K562 (cell line): ENCODE results near the gene LXN. TPM values are rescaled to one million over a fixed set of nuclear protein-coding genes. Genes with fewer than 3 reads are reported as not detected.
"Not testable (repeated sequence)": the region's sequence is repeated elsewhere in the genome, so short reads cannot be mapped to it uniquely, and the experiment has no call there.

Experiments used
- ATAC-seq: fragments of 200-7000 bp; cut with Tn5 transposase; 3 replicates; pipeline ENCODE4 v1.9.1; 2020; ENCODE audit warnings: moderate library complexity
- BruUV-seq: library from RNA; stranded (reverse); fragments of 400-500 nt; replicated peaks from 2 replicates; lab custom pipeline; 2021; lab: Mats Ljungman, UMichigan
- CTCF ChIA-PET: fragments of 300-600 bp; formaldehyde crosslinking; extraction: SDS; loops from one replicate; lab custom pipeline; 2021; ENCODE audit warnings: low intra/inter-chr PET ratio; lab: Yijun Ruan, JAX
- POLR2A ChIA-PET: fragments of 300-600, 350-650 bp; sonication (Branson Sonifier 250); formaldehyde crosslinking; extraction: SDS; loops from one replicate; lab custom pipeline; 2021; ENCODE audit warnings: antibody characterized with exemption, inconsistent platforms; lab: Yijun Ruan, JAX
- DNase-seq, 4 experiments: peaks; one replicate each; pipeline versions ENCODE4 v3.0.0 to v3.0.0-alpha.2; 2011 to 2018; ENCODE audit warnings: low spot score in 3 of 4, mixed read lengths in 3 of 4; ENCODE audit errors: extremely low read depth in 1 of 4
- FAIRE-seq: peaks from 2 replicates; lab custom pipeline; 2011; peaks lifted over from hg19 to GRCh38; lab: Jason Lieb, UNC
- H2AFZ ChIP-seq: 2 replicates; pipeline ENCODE4 v1.6.0; 2011; ENCODE audit warnings: low read depth, low read length, control low read depth, inconsistent platforms
- H3K27ac ChIP-seq: fragments of 200-600 bp; 3 replicates; pipeline ENCODE4 v1.8.0; 2011; ENCODE audit warnings: low read depth, mild to moderate bottlenecking, control low read depth, inconsistent platforms, low read length, moderate library complexity, mixed read lengths; ENCODE audit errors: extremely low read depth
- H3K27me3 ChIP-seq, 2 experiments: fragments of 300-600 bp in 1 of 2; 2 replicates in 1 of 2; 3 replicates in 1 of 2; pipeline versions ENCODE4 v1.6.0 to v1.8.0; 2011; ENCODE audit warnings: inconsistent platforms in 2 of 2, low read length in 2 of 2, mild to moderate bottlenecking in 1 of 2, mixed read lengths in 1 of 2, moderate library complexity in 1 of 2; ENCODE audit not compliant: control insufficient read depth in 2 of 2, insufficient read depth in 2 of 2
- H3K36me3 ChIP-seq: fragments of 300-600 bp; 3 replicates; pipeline ENCODE4 v1.8.0; 2011; ENCODE audit warnings: mild to moderate bottlenecking, low read length, inconsistent platforms; ENCODE audit not compliant: control insufficient read depth, insufficient read depth
- H3K4me1 ChIP-seq, 2 experiments: fragments of 200-600 bp in 1 of 2; replicated peaks in 1 of 2; 2 replicates in 1 of 2; 3 replicates in 1 of 2; pipeline versions ENCODE4 v1.5.1 to v1.8.0; 2011; ENCODE audit warnings: inconsistent platforms in 2 of 2, low read length in 2 of 2, mild to moderate bottlenecking in 1 of 2, mixed read lengths in 1 of 2, moderate library complexity in 1 of 2; ENCODE audit not compliant: control insufficient read depth in 2 of 2, insufficient read depth in 2 of 2
- H3K4me2 ChIP-seq: 2 replicates; pipeline ENCODE4 v1.6.1; 2011; ENCODE audit warnings: low read length, control low read depth, inconsistent platforms, mixed read lengths; ENCODE audit not compliant: insufficient read depth
- H3K4me3 ChIP-seq: fragments of 200-600 bp; sonication (generic), shearing (Covaris generic); 2 replicates; pipeline ENCODE4 v1.5.1; 2016; ENCODE audit warnings: control low read depth, inconsistent platforms
- H3K79me2 ChIP-seq: fragments of 200-600 bp; 3 replicates; pipeline ENCODE4 v1.8.0; 2011; ENCODE audit warnings: low read length, inconsistent platforms; ENCODE audit not compliant: control insufficient read depth, insufficient read depth
- H3K9ac ChIP-seq, 2 experiments: 2 replicates each; pipeline versions ENCODE4 v1.6.0 to v1.6.1; 2011; ENCODE audit warnings: low read depth in 2 of 2, low read length in 2 of 2, control low read depth in 1 of 2, inconsistent platforms in 1 of 2, mild to moderate bottlenecking in 1 of 2, mixed read lengths in 1 of 2; ENCODE audit not compliant: insufficient read depth in 1 of 2
- H3K9me1 ChIP-seq: one replicate; pipeline ENCODE4 v1.6.0; 2011; ENCODE audit warnings: inconsistent platforms, mild to moderate bottlenecking, low read length, moderate library complexity; ENCODE audit not compliant: control insufficient read depth, insufficient read depth
- H3K9me3 ChIP-seq: replicated peaks from 2 replicates; pipeline ENCODE4 v1.5.1; 2011; ENCODE audit warnings: low read depth, low read length, inconsistent platforms; ENCODE audit not compliant: control insufficient read depth, insufficient read depth
- H4K20me1 ChIP-seq: replicated peaks from 2 replicates; pipeline ENCODE4 v1.6.1; 2011; ENCODE audit warnings: low read length, inconsistent platforms, mixed read lengths; ENCODE audit not compliant: control insufficient read depth, insufficient read depth
- CSDE1 ChIP-seq, 2 experiments: fragments of 450-650 bp; IDR thresholded peaks; 2 replicates each; pipeline ENCODE4 v1.6.1; 2016; ENCODE audit warnings: mild to moderate bottlenecking in 1 of 2
- LCOR ChIP-seq: sonication (generic); formaldehyde crosslinking; IDR thresholded peaks from 2 replicates; pipeline ENCODE4 v1.8.0; 2022; ENCODE audit warnings: mild to moderate bottlenecking, missing genetic modification reagents
- MAFF ChIP-seq: IDR thresholded peaks from 2 replicates; pipeline ENCODE4 v1.6.1; 2012; ENCODE audit warnings: low read length, improper control_type of control experiment
- MAFG ChIP-seq: fragments of 450-650 bp; conservative IDR thresholded peaks from 2 replicates; pipeline ENCODE4 v1.6.1; 2016; ENCODE audit warnings: missing genetic modification characterization, missing compliant biosample characterization
- RBM25 ChIP-seq: fragments of 200-400 bp; formaldehyde crosslinking; IDR thresholded peaks from 2 replicates; pipeline ENCODE4 v1.6.1; 2018; ENCODE audit warnings: low read length, low read depth, moderate library complexity; ENCODE audit not compliant: severe bottlenecking
- ZNF146 ChIP-seq: IDR thresholded peaks from one replicate; pipeline ENCODE4 v1.6.1; 2018; ENCODE audit warnings: missing compliant biosample characterization; ENCODE audit not compliant: unreplicated experiment
- ZNF175 ChIP-seq: fragments of 200-800 bp; sonication (Bioruptor generic); IDR thresholded peaks from 2 replicates; pipeline ENCODE4 v1.6.1; 2016; ENCODE audit warnings: low read depth, mild to moderate bottlenecking, missing genetic modification characterization, missing compliant biosample characterization
- ZNF316 ChIP-seq: fragments of 450-650 bp; IDR thresholded peaks from 2 replicates; pipeline ENCODE4 v1.6.1; 2016
- WGBS: fragments of 100-300 bp; shearing (Covaris generic); methylation state at CpG from one replicate; pipeline ENCODE4 v1.1.6; 2016; ENCODE audit warnings: low coverage, mixed read lengths; ENCODE audit not compliant: insufficient coverage; ENCODE audit errors: missing lambda C conversion rate; 5-methylcytosine and 5-hydroxymethylcytosine counted together
- in situ Hi-C: fragments of 300-500 bp; cut with MboI; formaldehyde crosslinking; loops from 4 replicates; pipeline ENCODE4 v1.15.0; 2018; ENCODE audit warnings: inconsistent platforms, mixed read lengths
- intact Hi-C: fragments of 100-400 bp; cut with micrococcal nuclease; formaldehyde crosslinking; loops from 2 replicates; pipeline ENCODE4 v1.14.2; 2022
- polyA plus RNA-seq, 8 experiments: library from polyadenylated mRNA; depleted of rRNA in 4 of 8; stranded (reverse) in 5 of 8; unstranded in 3 of 8; fragments of >200 nt; fragmentation: Nextera tagmentation in 2 of 8; fragmentation: Illumina TruSeq in 1 of 8; extraction: Ambion mirVana in 2 of 8; extraction: Trizol in 1 of 8; gene quantifications; 2 replicates each; pipeline versions ENCODE4 v1.2.1 to v1.2.3, GENCODE V29; 2011 to 2014; ENCODE audit warnings: inconsistent platforms in 1 of 8, missing spikeins in 1 of 8
- total RNA-seq, 7 experiments: library from RNA; depleted of rRNA in 6 of 7; stranded (reverse); fragments of >200 nt in 6 of 7; fragmentation: Illumina TruSeq in 2 of 7; extraction: Trizol in 2 of 7; gene quantifications; 2 replicates each; pipeline versions ENCODE4 v1.2.1 to v1.2.3, GENCODE V29; 2011 to 2021; ENCODE audit warnings: low replicate concordance in 1 of 7

LXN gene
- total and polyA plus RNA-seq, 9 of the 15 experiments (the other 6 are each of a cell fraction or from before 2014, with no cell fraction given), result 0.08 to 0.13 TPM; not detected in 7

DNA sequence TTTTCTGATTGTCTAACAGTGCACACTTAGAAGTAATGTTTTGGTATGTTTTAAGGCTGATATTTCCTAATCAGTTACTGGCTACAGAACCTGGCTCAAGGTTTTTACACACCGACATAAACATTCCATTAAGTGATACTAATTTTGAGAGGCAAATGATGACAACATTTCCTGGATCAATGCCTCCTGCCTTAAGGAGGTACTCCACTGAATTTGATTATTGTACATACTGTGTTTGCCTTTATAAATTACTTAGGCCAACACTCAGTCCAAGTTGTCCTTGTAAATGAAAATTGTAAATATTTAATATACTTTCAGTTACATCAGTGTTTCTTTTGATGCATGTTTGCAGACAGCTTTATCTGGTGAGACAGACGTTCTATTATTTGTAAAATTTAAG is 24.2 kb upstream of the LXN start:
- H3K4me1 ChIP-seq, result peaks cover 0 to 4% of the 10 kb centered on the region in 2 experiments; a peak in 4 of 5 replicates
- TF ChIP-seq CSDE1 (IDR thresholded peaks at IDR 0.05) (no peak), ZNF175 (no peak), LCOR (CRISPR knock-in tag) (no peak)
- intact Hi-C loops (no loop called here), in situ Hi-C loops (no loop called here)
- H3K9ac ChIP-seq, result no peak overlapping the region
- H3K4me3 ChIP-seq, result no peak overlapping the region
- no peak overlapping the region for H3K4me2 ChIP-seq
- no TSS peak for BruUV-seq
- peaks cover 4% of the 10 kb centered on the region; the same call in 1 of the 3 replicates for H3K79me2 ChIP-seq
- WGBS, result 46% methylated on average over 2 of the region's 2 CpGs
- no peak overlapping the region for H3K27ac ChIP-seq
- ChIA-PET POLR2A (interaction anchor here (0.9 to 1.0 kb wide), 2 partner anchors 31 to 152 kb away, joined by 3 read pairs; no protein-coding TSS in a partner anchor), CTCF (no interaction called here)
- FAIRE-seq (no peak), DNase-seq (no peak), ATAC-seq (no peak)
- peaks cover 54% of the 10 kb centered on the region for H3K36me3 ChIP-seq
- H3K9me3 ChIP-seq, result no peaks in the 10 kb centered on the region
- H2AFZ ChIP-seq, result no peak overlapping the region
- H4K20me1 ChIP-seq, result no peaks in the 10 kb centered on the region
- no peaks in the 10 kb centered on the region for H3K9me1 ChIP-seq
- H3K27me3 ChIP-seq, result no peaks in the 10 kb centered on the region

DNA sequence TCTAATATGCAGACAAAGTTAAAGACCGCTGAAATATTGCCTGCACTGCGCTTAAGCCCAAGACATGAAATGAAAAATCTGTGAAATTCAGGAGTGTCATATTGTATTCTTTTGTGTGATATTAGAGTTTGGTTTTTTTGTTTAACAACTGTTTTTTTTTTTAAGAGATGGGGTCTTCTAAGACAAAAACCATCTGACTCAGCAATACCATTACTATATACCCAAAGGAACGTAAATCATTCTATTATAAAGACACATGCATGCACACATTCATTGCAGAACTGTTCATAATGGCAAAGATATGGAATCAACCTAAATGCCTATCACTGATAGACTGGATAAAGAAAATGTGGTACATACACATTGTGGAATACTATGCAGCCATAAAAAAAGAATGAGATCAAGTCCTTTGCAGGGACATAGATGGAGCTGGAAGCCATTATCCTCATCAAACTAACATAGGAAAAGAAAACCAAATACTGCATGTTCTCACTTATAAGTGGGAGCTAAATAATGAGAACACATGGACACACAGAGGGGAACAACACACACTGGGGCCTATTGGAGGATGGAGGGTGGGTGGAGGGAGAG is 21.5 kb upstream of the LXN start:
- BruUV-seq, result not testable (repeated sequence)

More for the DNA sequence above, 21.5 kb upstream of the LXN start:
- ChIA-PET CTCF (interaction anchor here (0.6 kb wide), 1 partner anchor 9 kb away, joined by 3 read pairs; no protein-coding TSS in a partner anchor), POLR2A (interaction anchor here (1.2 kb wide), 2 partner anchors 10 to 19 kb away, joined by 3 to 4 read pairs; no protein-coding TSS in a partner anchor)
- TF ChIP-seq MAFG (tag) (peak; percentile 29; the same call in 1 of the 2 replicates), RBM25 (peak; percentile 61), ZNF316 (peak; percentile 78), ZNF146 (CRISPR knock-in tag) (peak; percentile 77), MAFF (0 out of 2 replicates have a peak, but pooled peaks have one; percentile 25)
- H3K4me2 ChIP-seq, in situ Hi-C loops, H3K9me1 ChIP-seq, H3K4me1 ChIP-seq, H2AFZ ChIP-seq, H4K20me1 ChIP-seq, intact Hi-C loops, H3K4me3 ChIP-seq, H3K9ac ChIP-seq, DNase-seq, H3K9me3 ChIP-seq, H3K79me2 ChIP-seq, H3K27me3 ChIP-seq, FAIRE-seq, ATAC-seq, H3K27ac ChIP-seq: not testable (repeated sequence)
- WGBS, result 95% methylated on average over 3 of the region's 3 CpGs
- H3K36me3 ChIP-seq, result peaks cover 72% of the 10 kb centered on the region
